ELF-1 (cell line): ENCODE measurements around the gene PPP2R2C.

Source experiments
- DNase-seq: peaks from one replicate; pipeline ENCODE4 v3.0.0-alpha.2; 2016; ENCODE audit warnings: low read depth, low spot score

Gene PPP2R2C

GRCh38 chr4:6332042-6332668 is 140.3 kb downstream of the PPP2R2C start:
- peak; percentile 86 for DNase-seq

GRCh38 chr4:6331468-6331867 is 140.9 kb downstream of the PPP2R2C start:
- DNase-seq = no peak

- peak; percentile 67 for DNase-seq
Measured at GRCh38 chr4:6331018-6331417, 141.4 kb downstream of the PPP2R2C start.

GRCh38 chr4:6330384-6330767 is 142.0 kb downstream of the PPP2R2C start:
- DNase-seq = no peak

GRCh38 chr4:6329478-6330383 is 142.7 kb downstream of the PPP2R2C start:
- DNase-seq = no peak

- no peak for DNase-seq
Measured at GRCh38 chr4:6328526-6328925, 143.9 kb downstream of the PPP2R2C start.

- DNase-seq = peak; percentile 91
Measured at GRCh38 chr4:6327220-6327917, 145.0 kb downstream of the PPP2R2C start.

- DNase-seq = no peak
Measured at GRCh38 chr4:6326312-6327060, 145.9 kb downstream of the PPP2R2C start.

- DNase-seq = peak; percentile 37
Measured at GRCh38 chr4:6325788-6326290, 146.6 kb downstream of the PPP2R2C start.

GRCh38 chr4:6324999-6325787 is 147.2 kb downstream of the PPP2R2C start:
- DNase-seq = peak; percentile 48

GRCh38 chr4:6324461-6324998 is 147.9 kb downstream of the PPP2R2C start:
- peak; percentile 20 for DNase-seq

GRCh38 chr4:6322761-6323566 is 149.4 kb downstream of the PPP2R2C start:
- DNase-seq = no peak

- no peak for DNase-seq
Measured at GRCh38 chr4:6322067-6322760, 150.2 kb downstream of the PPP2R2C start.

- DNase-seq = no peak
Measured at GRCh38 chr4:6321361-6321760, 151.1 kb downstream of the PPP2R2C start.

- DNase-seq = no peak
Measured at GRCh38 chr4:6320663-6321062, 151.8 kb downstream of the PPP2R2C start.

- DNase-seq = no peak
Measured at GRCh38 chr4:6319530-6320150, 152.8 kb downstream of the PPP2R2C start.

- no peak for DNase-seq
Measured at GRCh38 chr4:6318206-6318605, 154.2 kb downstream of the PPP2R2C start.

GRCh38 chr4:6316461-6317003 is 155.9 kb downstream of the PPP2R2C start:
- no peak for DNase-seq
